Neural progenitor cell (in vitro differentiated cells): ENCODE results near the gene TNFRSF14. TPM values are rescaled to one million over a fixed set of nuclear protein-coding genes. Genes with fewer than 3 reads are reported as not detected.

Experiments
- DNase-seq: peaks from one replicate; pipeline ENCODE4 v3.0.0-alpha.2; 2016; ENCODE audit warnings: low spot score
- H2AFZ ChIP-seq: fragments of 200-600 bp; sonication (generic); replicated peaks from 2 replicates; pipeline ENCODE4 v1.6.1; 2016; ENCODE audit warnings: antibody characterized with exemption
- H3F3A ChIP-seq: fragments of 200-600 bp; sonication (generic); 2 replicates; pipeline ENCODE4 v1.6.1; 2016; ENCODE audit warnings: antibody characterized with exemption, low read depth
- H3K27ac ChIP-seq: fragments of 200-600 bp; sonication (generic); 2 replicates; pipeline ENCODE4 v1.5.1; 2016; ENCODE audit warnings: mild to moderate bottlenecking
- H3K27me3 ChIP-seq: fragments of 200-600 bp; sonication (generic); 2 replicates; pipeline ENCODE4 v1.6.1; 2016; ENCODE audit warnings: mild to moderate bottlenecking, moderate library complexity
- H3K36me3 ChIP-seq: fragments of 200-600 bp; sonication (generic); 2 replicates; pipeline ENCODE4 v1.5.1; 2016
- H3K4me1 ChIP-seq: fragments of 200-600 bp; sonication (generic); 2 replicates; pipeline ENCODE4 v1.6.1; 2016; ENCODE audit warnings: mixed run types
- H3K4me2 ChIP-seq: fragments of 200-600 bp; sonication (generic); 2 replicates; pipeline ENCODE4 v1.6.1; 2016
- H3K4me3 ChIP-seq: fragments of 200-600 bp; sonication (generic); 2 replicates; pipeline ENCODE4 v1.5.1; 2016
- H3K79me2 ChIP-seq: fragments of 200-600 bp; sonication (generic); 2 replicates; pipeline ENCODE4 v1.6.1; 2016; ENCODE audit warnings: low read depth
- H3K9ac ChIP-seq: fragments of 200-600 bp; sonication (generic); 2 replicates; pipeline ENCODE4 v1.6.1; 2016
- H3K9me3 ChIP-seq: fragments of 200-600 bp; sonication (generic); 2 replicates; pipeline ENCODE4 v1.5.1; 2016; ENCODE audit warnings: low read depth
- H4K20me1 ChIP-seq: fragments of 200-600 bp; sonication (generic); 2 replicates; pipeline ENCODE4 v1.6.1; 2016; ENCODE audit warnings: low read depth
- H3K27ac Mint-ChIP-seq: 3 replicates; pipeline ENCODE4 v1.8.0; 2021; ENCODE audit warnings: mixed read lengths
- H3K27me3 Mint-ChIP-seq: 2 replicates; pipeline ENCODE4 v1.8.0; 2022; ENCODE audit warnings: low read depth, mild to moderate bottlenecking, inconsistent platforms, moderate library complexity, mixed read lengths; ENCODE audit not compliant: insufficient read depth
- H3K36me3 Mint-ChIP-seq: 3 replicates; pipeline ENCODE4 v1.8.0; 2021; ENCODE audit warnings: mixed read lengths
- H3K4me1 Mint-ChIP-seq: 3 replicates; pipeline ENCODE4 v1.8.0; 2021; ENCODE audit warnings: mixed read lengths
- H3K4me3 Mint-ChIP-seq: 3 replicates; pipeline ENCODE4 v1.8.0; 2021; ENCODE audit warnings: mild to moderate bottlenecking, moderate library complexity, mixed read lengths
- H3K9me3 Mint-ChIP-seq: 3 replicates; pipeline ENCODE4 v1.8.0; 2020; ENCODE audit warnings: mixed read lengths
- EZH2 ChIP-seq: fragments of 200-600 bp; sonication (generic); IDR thresholded peaks from 2 replicates; pipeline ENCODE4 v1.6.1; 2017; ENCODE audit warnings: antibody characterized with exemption, mild to moderate bottlenecking, moderate library complexity
- EZH2phosphoT487 ChIP-seq: fragments of 200-600 bp; sonication (generic); IDR thresholded peaks from 2 replicates; pipeline ENCODE4 v1.6.1; 2017; ENCODE audit warnings: antibody characterized with exemption
- total RNA-seq: library from RNA; depleted of rRNA; stranded (reverse); fragments of >200 nt; gene quantifications from 2 replicates; pipeline ENCODE4 v1.2.3, GENCODE V29; 2015; ENCODE audit warnings: low replicate concordance
- TF ChIP-seq, protein P1 (sequence below): fragments of 200-600 bp; sonication (generic); IDR thresholded peaks from 2 replicates; pipeline ENCODE4 v1.5.1; 2017; ENCODE audit warnings: antibody characterized with exemption, mild to moderate bottlenecking

Gene TNFRSF14
- total RNA-seq, 1 donor from 2014 or later, result not detected

DNA sequence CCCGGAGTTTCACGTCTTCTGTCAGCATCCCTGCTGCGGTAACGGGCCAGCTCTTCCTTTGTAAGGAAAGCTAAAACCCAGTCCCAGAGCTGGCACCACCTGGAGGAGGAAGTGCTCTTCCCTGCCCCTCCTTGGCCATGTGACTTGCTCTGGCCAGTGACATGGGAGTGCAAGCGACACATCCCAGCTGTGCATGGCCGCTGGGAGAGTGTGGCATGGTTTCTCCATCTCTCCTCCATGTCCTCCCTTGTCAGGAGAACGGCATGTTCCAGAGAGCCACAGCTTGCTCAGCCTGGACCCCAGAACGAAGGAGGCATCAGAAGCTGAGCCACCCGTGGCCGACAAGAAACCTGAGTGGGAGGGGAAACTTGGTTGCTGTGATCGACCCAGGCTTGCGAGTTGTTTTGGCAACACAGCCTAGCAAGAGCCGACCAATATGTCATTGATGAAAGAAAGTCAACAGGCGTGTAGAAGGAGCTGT, 27.7 kb downstream of the TNFRSF14 start:
- H3K4me3 Mint-ChIP-seq, result peak overlapping the region; percentile 89

DNA sequence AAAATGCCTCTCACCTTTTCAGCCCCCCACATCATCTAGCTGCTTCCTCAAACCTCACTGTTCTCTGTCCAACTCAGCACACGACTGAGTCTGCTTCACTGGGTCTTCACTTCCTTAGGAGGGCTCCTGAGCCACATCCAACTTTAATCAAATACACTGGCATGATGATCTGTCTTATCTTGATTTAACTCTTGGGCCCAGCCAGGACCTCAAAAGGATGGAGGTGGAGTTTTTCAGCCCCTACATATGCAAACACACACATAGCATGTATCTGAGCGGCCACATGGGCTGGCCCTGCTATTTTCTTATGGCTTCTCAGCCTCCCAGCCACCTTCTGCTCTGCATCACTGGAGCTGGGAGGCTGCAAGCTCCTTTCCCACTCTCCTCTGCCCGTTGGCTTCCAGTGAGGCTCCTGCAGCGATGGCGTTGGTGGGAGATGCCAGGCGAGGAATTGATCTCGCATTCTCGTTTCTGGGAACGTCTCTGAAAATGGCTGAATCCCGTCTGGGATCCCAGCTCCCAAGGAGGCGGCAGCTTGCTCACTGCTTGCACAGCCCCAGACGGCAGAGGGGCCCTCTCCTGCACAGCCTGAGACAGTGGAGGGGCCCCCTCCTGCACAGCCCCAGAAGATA, 28.6 kb downstream of the TNFRSF14 start:
- H3K9me3 Mint-ChIP-seq, result no peaks in the 10 kb centered on the region
- Histone ChIP-seq H3K36me3 (no peaks in the 10 kb centered on the region), H3K4me3 (peak overlapping the region; percentile 69), H3K4me1 (peaks cover 22% of the 10 kb centered on the region), H3K27ac (no peak overlapping the region), H3F3A (peaks cover 22% of the 10 kb centered on the region), H3K27me3 (no peaks in the 10 kb centered on the region), H3K9ac (no peak overlapping the region), H4K20me1 (peaks cover 6% of the 10 kb centered on the region), H3K4me2 (peak overlapping the region; percentile 85), H3K9me3 (no peaks in the 10 kb centered on the region), H3K79me2 (peaks cover 3% of the 10 kb centered on the region), H2AFZ (no peak overlapping the region)
- H3K27ac Mint-ChIP-seq, result no peak overlapping the region
- H3K4me1 Mint-ChIP-seq, result peaks cover 22% of the 10 kb centered on the region
- DNase-seq, result no peak
- peak overlapping the region; percentile 89 for H3K4me3 Mint-ChIP-seq
- H3K36me3 Mint-ChIP-seq, result no peaks in the 10 kb centered on the region
- H3K27me3 Mint-ChIP-seq, result peaks cover 8% of the 10 kb centered on the region
- TF ChIP-seq, protein P1, sequence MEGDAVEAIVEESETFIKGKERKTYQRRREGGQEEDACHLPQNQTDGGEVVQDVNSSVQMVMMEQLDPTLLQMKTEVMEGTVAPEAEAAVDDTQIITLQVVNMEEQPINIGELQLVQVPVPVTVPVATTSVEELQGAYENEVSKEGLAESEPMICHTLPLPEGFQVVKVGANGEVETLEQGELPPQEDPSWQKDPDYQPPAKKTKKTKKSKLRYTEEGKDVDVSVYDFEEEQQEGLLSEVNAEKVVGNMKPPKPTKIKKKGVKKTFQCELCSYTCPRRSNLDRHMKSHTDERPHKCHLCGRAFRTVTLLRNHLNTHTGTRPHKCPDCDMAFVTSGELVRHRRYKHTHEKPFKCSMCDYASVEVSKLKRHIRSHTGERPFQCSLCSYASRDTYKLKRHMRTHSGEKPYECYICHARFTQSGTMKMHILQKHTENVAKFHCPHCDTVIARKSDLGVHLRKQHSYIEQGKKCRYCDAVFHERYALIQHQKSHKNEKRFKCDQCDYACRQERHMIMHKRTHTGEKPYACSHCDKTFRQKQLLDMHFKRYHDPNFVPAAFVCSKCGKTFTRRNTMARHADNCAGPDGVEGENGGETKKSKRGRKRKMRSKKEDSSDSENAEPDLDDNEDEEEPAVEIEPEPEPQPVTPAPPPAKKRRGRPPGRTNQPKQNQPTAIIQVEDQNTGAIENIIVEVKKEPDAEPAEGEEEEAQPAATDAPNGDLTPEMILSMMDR, result no peak
- no peak for TF ChIP-seq EZH2
- no peak for TF ChIP-seq EZH2phosphoT487

More for the DNA sequence above, 27.7 kb downstream of the TNFRSF14 start:
- Mint-ChIP-seq H3K27ac (no peak overlapping the region), H3K27me3 (peaks cover 10% of the 10 kb centered on the region), H3K4me1 (peaks cover 23% of the 10 kb centered on the region), H3K9me3 (no peaks in the 10 kb centered on the region), H3K36me3 (no peaks in the 10 kb centered on the region)
- Histone ChIP-seq H4K20me1 (peaks cover 6% of the 10 kb centered on the region), H3K36me3 (no peaks in the 10 kb centered on the region), H3K9ac (no peak overlapping the region), H3K27ac (no peak overlapping the region), H3K9me3 (no peaks in the 10 kb centered on the region), H3K27me3 (no peaks in the 10 kb centered on the region), H3F3A (peaks cover 22% of the 10 kb centered on the region), H3K79me2 (peaks cover 3% of the 10 kb centered on the region), H2AFZ (no peak overlapping the region), H3K4me2 (no peak overlapping the region), H3K4me1 (peaks cover 22% of the 10 kb centered on the region), H3K4me3 (no peak overlapping the region)
- TF ChIP-seq EZH2phosphoT487 (no peak), EZH2 (no peak)
- TF ChIP-seq, protein P1, result no peak
- peak; percentile 38 for DNase-seq

DNA sequence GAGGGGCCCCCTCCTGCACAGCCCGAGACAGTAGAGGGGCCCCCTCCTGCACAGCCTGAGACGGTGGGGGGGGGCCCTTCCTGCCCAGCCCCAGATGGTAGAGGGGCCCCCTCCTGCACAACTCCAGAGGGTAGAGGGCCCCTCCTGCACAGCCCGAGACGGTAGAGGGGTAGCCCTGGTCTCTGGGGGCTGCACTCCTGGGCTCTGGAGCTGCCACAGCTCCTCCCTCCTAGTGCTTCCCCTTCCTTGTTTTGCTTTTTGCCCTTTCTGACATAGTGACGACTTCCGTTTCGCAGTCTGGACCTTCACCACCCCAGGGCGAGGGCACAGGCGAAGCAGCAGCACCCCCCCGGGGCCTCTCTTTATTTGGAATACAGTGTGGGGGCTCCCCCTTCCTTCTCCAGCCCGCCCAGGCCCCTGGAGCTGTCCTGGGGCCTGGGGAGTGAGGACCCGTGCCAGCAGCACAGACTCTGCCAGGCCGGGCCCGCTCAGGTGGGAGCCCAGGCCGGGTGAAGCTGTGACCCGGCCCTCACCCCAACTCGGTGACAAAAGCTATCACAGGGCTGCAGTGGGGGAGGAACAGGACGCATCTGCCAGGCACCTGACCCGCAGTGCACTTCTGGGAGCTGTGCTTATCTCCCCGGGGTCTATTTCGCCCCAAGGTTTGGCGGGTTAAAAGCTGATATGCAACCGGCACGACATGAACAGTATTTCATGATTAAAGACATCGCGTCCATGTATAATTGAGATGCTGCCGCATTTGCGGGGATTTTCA, 29.3 kb downstream of the TNFRSF14 start:
- Mint-ChIP-seq H3K4me1 (peaks cover 22% of the 10 kb centered on the region), H3K27ac (no peak overlapping the region), H3K36me3 (no peaks in the 10 kb centered on the region), H3K4me3 (peak overlapping the region; percentile 89), H3K9me3 (no peaks in the 10 kb centered on the region), H3K27me3 (peaks cover 8% of the 10 kb centered on the region)
- peak overlapping the region; percentile 40 for H3K27ac ChIP-seq
- H3F3A ChIP-seq, result peaks cover 22% of the 10 kb centered on the region
- H3K9me3 ChIP-seq, result no peaks in the 10 kb centered on the region
- peaks cover 6% of the 10 kb centered on the region for H4K20me1 ChIP-seq
- peaks cover 3% of the 10 kb centered on the region for H3K79me2 ChIP-seq
- DNase-seq, result peak; percentile 58
- peak overlapping the region; percentile 48 for H3K9ac ChIP-seq
- no peak for TF ChIP-seq EZH2
- no peak for TF ChIP-seq EZH2phosphoT487
- TF ChIP-seq, protein P1, result no peak
- H3K4me1 ChIP-seq, result peaks cover 22% of the 10 kb centered on the region
- H3K4me2 ChIP-seq, result peak overlapping the region; percentile 85
- no peak overlapping the region for H2AFZ ChIP-seq
- no peaks in the 10 kb centered on the region for H3K36me3 ChIP-seq
- no peaks in the 10 kb centered on the region for H3K27me3 ChIP-seq
- peak overlapping the region; percentile 69 for H3K4me3 ChIP-seq
